Esophagus muscularis mucosa (tissue), 3 donors: ENCODE data around the gene IGFL2.

Experiments
- POLR2A ChIP-seq: fragments of 450-650 bp; IDR thresholded peaks from one replicate; pipeline ENCODE4 v1.6.1; 2017; ENCODE audit warnings: antibody characterized with exemption, moderate library complexity, mild to moderate bottlenecking, low read depth
- POLR2AphosphoS5 ChIP-seq, 2 donors: sonication (generic); formaldehyde crosslinking; IDR thresholded peaks; one replicate each; pipeline ENCODE4 v1.6.1; 2017; ENCODE audit warnings: antibody characterized with exemption in 2 of 2
- TF ChIP-seq, protein P1 (sequence below), 3 experiments: fragments of 200-600 bp in 2 of 3; fragments of 450-650 bp in 1 of 3; sonication (generic) in 2 of 3; IDR thresholded peaks; one replicate each; pipeline ENCODE4 v1.5.1; 2017 to 2019; ENCODE audit warnings: antibody characterized with exemption in 3 of 3, mild to moderate bottlenecking in 2 of 3, moderate library complexity in 1 of 3

DNA sequence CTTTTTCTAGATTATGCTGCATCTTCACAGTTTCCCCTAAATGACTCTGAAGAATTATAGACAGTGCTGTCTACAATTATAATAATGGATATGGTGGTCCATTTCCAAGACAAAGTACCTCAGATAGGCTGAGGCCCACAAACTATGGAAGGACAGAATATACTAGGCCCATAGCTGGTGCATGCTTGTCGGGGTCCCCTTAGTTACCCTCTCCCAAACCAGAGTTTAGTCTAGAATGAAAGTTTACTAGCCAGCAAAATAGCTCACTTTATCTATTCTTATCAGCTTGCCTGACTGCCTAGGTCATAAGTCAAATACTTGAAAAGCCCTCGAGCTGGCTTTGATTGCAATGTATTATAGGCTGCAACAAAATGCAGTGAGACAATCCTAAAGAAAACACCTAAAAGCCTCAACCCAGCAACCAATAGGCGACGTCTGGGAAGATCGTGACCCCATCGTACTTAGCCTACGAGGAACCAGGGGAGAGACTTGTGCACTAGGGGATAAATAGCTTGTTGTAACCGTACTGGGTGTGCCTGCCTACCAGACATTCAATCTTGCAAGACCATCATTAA lies 785 bp upstream of the IGFL2 start:
- TF ChIP-seq, protein P1, sequence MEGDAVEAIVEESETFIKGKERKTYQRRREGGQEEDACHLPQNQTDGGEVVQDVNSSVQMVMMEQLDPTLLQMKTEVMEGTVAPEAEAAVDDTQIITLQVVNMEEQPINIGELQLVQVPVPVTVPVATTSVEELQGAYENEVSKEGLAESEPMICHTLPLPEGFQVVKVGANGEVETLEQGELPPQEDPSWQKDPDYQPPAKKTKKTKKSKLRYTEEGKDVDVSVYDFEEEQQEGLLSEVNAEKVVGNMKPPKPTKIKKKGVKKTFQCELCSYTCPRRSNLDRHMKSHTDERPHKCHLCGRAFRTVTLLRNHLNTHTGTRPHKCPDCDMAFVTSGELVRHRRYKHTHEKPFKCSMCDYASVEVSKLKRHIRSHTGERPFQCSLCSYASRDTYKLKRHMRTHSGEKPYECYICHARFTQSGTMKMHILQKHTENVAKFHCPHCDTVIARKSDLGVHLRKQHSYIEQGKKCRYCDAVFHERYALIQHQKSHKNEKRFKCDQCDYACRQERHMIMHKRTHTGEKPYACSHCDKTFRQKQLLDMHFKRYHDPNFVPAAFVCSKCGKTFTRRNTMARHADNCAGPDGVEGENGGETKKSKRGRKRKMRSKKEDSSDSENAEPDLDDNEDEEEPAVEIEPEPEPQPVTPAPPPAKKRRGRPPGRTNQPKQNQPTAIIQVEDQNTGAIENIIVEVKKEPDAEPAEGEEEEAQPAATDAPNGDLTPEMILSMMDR (IDR thresholded peaks at IDR 0.05), result no peak
- TF ChIP-seq POLR2A (no peak), POLR2AphosphoS5 (IDR thresholded peaks at IDR 0.05) (no peak)
